ENCODE measurements around the gene CDON.

GRCh38 chr11:125960771-125961170, 101.9 kb downstream of the CDON start:
- no peak for TF ChIP-seq POLR2A (IDR thresholded peaks at IDR 0.05)
- no peak for TF ChIP-seq CTCF (IDR thresholded peaks at IDR 0.05 in 4 of 5, conservative IDR thresholded peaks at IDR 0.05 in 1 of 5)

All from gastrocnemius medialis (tissue), 4 donors.